CD4-positive, alpha-beta T cell treated with Interleukin-6 at 100 ng/mL for 8 hours (primary cell): Measurements from ENCODE around the gene CCDC127.
"Not testable (repeated sequence)": the region's sequence is repeated elsewhere in the genome, so short reads cannot be mapped to it uniquely, and the experiment has no call there.

Source experiments
- DNase-seq: peaks from one replicate; pipeline ENCODE4 v3.0.0-alpha.2; 2020; ENCODE audit warnings: mixed read lengths, low spot score

Gene CCDC127

GRCh38 chr5:217494-218456 is at the start of gene CCDC127, which contains the start of gene SDHA:
TSS of gene CCDC127 (minus strand) at chr5:218153. CDS start at chr5:216849, 1,304 bp downstream.
TSS of gene SDHA (plus strand) at chr5:218320. CDS start at chr5:218356, 36 bp downstream.
- DNase-seq: peak; percentile 98

DNA sequence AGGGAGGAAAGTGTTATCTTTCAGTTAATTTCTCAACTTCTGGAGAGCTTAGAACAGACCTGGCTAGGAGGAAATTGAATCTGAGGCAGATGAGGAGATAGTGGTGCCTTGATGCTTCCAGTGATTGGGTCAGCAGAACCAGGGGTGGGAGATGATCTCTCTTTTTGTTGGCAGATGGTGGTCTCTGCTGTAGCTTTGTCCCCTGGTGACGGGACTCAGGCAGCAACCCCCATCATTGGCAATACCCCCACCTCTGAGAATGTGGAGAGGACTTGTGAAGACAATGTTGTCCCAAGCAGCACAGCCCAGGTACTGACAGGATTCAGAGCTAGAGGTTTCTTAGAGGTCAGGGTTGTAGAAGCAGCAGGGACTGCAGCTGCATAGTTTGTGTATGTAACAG is 49.8 kb upstream of the CCDC127 start:
- DNase-seq: no peak

DNA sequence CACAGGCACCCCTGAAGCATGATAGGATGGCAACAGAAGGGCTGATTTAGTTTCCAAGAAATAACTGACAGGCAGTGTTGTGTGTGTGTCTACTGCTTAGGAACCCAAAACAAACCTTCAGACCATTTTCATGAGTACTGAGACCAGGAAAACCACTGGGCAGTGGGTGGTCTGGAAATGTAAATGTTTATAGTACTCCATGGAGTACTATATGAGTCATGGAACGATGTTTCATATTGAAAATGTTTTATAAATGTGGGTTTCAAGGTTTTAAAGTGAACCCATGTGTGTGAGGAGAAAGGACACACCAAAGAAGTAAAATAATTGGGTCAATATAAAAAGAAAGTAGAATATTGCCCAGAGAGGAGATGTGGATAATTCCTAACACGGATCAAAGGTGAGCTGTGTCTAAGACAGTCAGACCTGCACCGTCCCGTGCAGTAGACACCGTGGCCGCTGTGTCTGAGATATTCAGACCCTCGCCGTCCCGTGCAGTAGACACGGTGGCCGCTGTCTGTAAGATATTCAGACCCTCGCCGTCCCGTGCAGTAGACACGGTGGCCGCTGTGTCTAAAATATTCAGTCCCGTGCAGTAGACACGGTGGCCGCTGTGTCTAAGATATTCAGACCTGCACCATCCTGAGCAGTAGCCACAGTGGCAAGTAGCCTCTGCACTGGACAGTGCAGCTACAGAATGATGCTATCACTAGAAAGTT is 48.5 kb upstream of the CCDC127 start:
- not testable (repeated sequence) for DNase-seq

DNA sequence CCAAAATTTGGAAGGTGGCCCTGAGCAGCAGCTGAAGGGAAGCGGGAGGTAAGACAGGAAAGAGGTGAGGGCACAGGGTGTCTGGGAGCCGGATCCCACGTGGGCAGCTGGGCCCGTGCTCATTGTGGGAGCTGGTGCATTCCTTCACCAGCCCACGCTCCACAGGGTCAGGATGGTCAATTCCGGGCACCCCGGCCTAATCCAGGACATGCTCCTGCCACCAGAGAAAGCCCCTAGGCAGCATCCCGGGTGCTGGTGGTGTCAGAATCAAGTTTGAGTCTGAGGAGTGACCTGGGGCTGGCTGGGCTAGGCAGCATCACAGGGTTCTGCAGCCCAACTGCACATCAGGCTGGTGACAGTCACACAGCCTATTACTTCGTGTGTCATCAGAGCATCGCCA is 46.4 kb upstream of the CCDC127 start:
- DNase-seq: no peak

GRCh38 chr5:263275-263974 is 45.5 kb upstream of the CCDC127 start:
- DNase-seq: not testable (repeated sequence)

DNA sequence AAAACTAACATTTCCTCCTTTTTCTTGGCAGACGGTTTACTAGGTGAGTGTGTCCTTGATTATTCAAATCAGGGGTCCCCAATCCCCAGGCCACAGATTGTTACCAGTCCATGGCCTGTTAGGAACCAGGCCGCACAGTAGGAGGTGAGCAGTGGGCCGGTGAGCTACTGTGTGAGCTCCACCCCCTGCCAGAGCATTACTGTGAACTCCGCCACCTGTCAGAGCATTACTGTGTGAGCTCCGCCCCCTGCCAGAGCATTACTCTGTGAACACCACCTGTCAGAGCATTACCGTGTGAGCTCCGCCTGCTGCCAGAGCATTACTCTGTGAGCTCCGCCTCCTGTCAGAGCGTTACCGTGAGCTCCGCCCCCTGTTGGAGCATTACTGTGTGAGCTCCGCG is 39.2 kb upstream of the CCDC127 start:
- no peak for DNase-seq

- not testable (repeated sequence) for DNase-seq
Observed at GRCh38 chr5:256347-256746, 38.4 kb upstream of the CCDC127 start.

DNA sequence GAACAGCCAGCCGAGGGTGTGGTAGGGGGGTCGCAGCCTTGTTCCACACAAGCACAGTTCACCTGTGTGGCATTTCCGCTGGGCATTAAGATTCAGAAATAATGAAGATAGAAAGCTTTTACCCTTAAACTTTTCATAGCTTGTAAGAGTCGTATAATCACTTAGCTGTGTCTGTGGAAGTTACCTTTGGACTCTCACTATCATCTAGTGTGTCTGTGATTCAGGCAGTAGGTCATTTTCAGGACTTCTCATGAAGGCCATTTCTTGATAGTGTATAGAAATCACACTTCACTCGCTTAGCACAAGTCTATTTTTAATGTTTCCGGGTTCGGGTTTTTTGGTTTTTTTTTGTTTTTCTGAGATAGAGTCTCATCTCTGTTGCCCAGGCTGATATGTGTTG is 37.2 kb upstream of the CCDC127 start:
- not testable (repeated sequence) for DNase-seq

GRCh38 chr5:254322-254721 is 36.4 kb upstream of the CCDC127 start:
- DNase-seq: not testable (repeated sequence)

DNA sequence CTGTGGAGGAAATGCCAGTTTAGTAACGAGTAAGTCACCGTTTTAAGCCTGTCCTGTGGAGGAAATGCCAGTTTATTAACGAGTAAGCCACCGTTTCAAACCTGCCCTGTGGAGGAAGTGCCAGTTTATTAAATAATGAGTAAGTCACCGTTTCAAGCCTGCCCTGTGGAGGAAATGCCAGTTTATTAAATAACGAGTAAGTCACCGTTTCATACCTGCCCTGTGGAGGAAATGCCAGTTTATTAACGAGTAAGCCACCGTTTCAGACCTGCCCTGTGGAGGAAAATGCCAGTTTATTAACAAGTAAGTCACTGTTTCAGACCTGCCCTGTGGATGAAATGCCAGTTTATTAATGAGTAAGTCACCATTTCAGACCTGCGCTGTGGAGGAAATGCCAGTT is 34.6 kb upstream of the CCDC127 start:
- no peak for DNase-seq

GRCh38 chr5:251975-252374 is 34.0 kb upstream of the CCDC127 start:
- not testable (repeated sequence) for DNase-seq

DNA sequence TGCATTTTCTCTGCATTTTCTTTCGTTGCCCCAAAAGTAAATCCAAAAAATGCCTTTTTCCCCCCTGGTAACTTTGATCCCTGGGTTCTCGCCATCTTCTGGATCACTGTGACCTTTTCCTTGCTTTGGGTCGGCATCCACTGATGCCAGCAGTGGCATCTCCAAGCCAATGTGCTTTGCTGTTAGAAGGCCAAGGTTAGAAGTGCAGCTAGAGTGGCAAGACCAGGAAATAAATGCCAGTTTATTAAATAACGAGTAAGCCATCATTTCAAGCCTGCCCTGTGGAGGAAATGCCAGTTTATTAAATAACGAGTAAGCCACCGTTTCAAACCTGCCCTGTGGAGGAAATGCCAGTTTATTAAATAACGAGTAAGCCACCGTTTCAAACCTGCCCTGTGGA is 33.6 kb upstream of the CCDC127 start:
- not testable (repeated sequence) for DNase-seq

DNA sequence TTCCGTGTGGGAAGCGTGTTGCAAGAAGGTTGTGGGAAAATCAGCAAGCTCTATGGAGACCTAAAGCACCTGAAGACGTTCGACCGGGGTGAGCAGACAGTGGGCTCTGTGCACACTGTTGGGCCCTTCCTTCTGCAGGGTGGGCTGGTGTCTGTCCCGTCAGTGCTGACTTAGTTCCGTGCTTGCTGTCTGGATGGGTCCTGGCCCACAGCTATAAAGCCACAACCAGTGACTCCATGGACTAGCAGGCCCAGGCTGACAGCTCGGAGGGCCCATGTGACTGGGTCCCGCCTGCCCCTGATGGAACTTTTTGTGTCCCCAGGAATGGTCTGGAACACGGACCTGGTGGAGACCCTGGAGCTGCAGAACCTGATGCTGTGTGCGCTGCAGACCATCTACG is 33.1 kb upstream of the CCDC127 start:
- not testable (repeated sequence) for DNase-seq

GRCh38 chr5:250396-250795 is 32.4 kb upstream of the CCDC127 start:
- not testable (repeated sequence) for DNase-seq

DNA sequence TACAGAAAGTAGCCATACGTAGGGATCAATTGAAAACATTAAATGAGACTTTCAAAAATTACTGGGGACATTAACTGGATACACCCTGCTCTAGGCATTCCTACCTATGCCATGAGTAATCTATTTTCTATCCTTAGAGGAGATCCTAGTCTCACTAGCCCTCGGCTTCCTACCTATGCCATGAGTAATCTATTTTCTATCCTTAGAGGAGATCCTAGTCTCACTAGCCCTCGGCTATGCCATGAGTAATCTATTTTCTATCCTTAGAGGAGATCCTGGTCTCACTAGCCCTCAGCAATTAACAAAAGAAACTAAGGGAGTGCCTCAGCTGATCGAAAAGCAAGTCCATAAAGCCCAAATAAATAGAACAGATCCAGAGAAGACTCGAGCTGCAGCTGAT is 27.8 kb upstream of the CCDC127 start:
- DNase-seq: not testable (repeated sequence)

DNA sequence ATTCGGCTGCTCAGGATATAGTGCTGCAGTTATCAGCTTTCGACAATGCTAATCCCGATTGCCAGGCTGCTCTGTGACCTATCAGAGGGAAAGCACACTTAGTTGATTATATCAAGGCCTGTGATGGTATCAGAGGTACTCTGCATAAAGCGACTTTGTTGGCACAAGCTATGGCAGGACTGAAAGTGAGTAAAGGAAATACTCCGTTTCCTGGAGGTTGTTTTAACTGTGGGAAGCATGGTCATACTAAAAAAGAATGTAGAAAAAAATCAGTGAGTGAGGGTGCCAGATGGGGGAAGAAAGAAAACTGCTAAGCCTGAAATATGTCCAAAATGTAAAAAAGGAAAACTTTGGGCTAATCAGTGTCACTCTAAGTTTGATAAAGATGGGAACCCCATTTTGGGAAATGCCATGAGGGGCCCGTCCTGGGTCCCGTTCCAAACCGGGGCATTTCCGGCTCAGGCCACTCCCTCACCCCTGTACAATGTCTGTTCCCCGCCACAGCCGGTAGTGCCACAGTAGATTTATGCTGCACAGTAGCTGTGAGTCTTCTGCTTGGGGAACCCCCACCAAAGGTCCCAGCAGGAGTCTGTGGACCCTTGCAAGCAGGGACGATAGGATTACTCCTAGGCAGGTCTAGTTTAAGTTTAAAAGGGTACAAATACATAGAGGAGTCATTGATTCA is 25.9 kb upstream of the CCDC127 start:
- DNase-seq: not testable (repeated sequence)

DNA sequence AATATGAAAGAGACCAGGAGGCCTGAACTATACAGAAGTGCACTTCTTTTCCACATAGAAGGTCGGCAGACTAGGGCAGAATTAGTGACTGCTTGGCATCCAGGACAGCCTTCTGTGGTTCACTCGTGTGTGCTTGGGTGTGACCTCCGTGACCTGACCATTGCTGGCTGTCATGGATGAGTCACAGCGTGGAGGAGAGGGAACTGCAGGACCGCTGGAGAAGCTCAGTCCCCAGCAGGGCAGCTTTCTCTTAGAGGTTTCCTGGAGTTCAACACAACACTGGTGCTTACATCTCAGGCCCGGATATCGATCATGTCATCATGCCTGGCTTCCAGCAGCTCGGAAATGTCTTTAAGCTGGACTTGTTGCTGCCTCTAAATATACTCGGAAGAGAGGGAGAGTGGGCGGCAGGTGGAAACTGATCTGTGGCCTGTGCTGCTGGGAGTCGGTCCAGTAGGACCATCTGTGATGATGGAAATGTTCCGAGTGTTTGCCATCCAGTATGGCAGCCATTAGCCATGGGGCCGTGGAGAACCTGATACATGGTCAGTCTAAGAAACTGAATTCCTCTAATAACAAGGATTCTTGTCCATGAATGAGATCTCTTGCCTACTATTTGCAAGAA is 23.2 kb upstream of the CCDC127 start:
- not testable (repeated sequence) for DNase-seq

GRCh38 chr5:240550-240949 is 22.6 kb upstream of the CCDC127 start:
- DNase-seq: not testable (repeated sequence)

DNA sequence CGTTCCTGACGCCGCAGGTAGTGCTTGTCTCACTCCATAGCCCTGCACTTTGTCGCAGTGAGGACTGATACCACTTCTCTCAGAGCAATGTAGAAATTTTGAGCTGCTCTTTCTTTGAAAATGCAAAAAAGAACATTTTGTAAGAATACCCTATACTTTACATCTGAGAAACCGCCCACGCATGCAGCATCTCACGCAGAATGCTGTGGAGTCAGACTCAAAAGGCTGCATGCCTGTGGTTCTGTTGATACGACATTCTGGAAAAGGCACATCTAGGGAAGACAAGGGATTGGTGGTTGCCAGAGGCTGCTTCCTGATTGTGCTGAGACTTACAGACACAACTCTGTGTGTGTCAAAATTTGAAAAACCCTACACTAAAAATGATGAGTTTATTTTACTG is 20.0 kb upstream of the CCDC127 start:
- not testable (repeated sequence) for DNase-seq

DNA sequence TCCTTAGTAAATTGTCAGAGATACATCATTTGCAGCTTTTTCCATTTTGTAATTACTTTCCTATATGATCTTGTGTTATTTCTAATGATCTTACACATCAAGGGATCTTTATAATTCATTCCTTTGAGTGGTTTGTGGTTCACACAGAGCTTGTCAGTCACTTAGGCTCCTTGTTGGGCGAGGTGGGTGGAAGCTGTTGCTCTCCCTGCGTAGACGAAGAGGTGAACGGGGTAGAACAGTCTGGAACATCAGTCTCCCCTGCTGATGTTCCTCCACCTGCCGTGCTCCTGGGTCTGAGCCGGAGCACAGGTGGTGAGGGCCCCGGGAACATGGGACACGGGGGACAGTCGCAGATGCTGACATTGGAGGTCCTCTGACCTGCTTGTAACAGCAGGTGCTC is 17.6 kb upstream of the CCDC127 start:
- not testable (repeated sequence) for DNase-seq

GRCh38 chr5:234450-234849 is 16.5 kb upstream of the CCDC127 start:
- no peak for DNase-seq
